ENCODE results near the gene USB1. TPM values are rescaled to one million over a fixed set of nuclear protein-coding genes. Genes with fewer than 3 reads are reported as not detected.

Gene USB1
- total and polyA plus RNA-seq, 2 experiments from 2014 or later: 7.6 to 48.4 TPM

DNA sequence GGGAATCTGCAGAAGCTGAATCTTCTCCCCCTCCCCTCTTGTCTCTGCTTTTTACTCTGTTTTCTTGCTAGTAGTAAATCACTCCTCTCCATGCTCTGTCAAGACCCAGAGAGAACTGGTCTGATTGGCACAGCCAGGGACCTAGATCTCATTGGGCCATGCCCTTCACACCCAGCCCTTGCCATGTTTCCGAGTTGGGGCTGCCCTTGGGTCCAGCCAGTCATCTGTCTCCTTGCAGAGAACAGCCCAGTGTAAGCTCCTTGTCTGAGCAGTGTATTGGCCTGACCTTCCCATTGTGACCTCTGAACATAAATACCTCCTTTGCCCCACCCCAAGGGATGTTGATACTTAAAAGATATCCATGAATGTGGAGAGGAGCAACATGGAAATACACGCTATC, 28.2 kb downstream of the USB1 start:
- Histone ChIP-seq H3K9me2 (ENCODE audit: insufficient read depth) (no peaks in the 10 kb centered on the region), H3K36me3 (ENCODE audit: low read depth) (no peaks in the 10 kb centered on the region), H3K4me3 (no peak overlapping the region), H3K4me2 (ENCODE audit: unreplicated experiment) (no peak overlapping the region), H3K79me2 (ENCODE audit: insufficient read depth) (no peaks in the 10 kb centered on the region), H3F3A (ENCODE audit: insufficient read depth) (no peaks in the 10 kb centered on the region), H3K27me3 (replicated peaks; ENCODE audit: insufficient read depth) (no peaks in the 10 kb centered on the region; the same call in 1 of the 2 replicates), H3K4me1 (ENCODE audit: insufficient read depth) (no peaks in the 10 kb centered on the region), H2AFZ (no peak overlapping the region), H4K20me1 (ENCODE audit: insufficient read depth) (no peaks in the 10 kb centered on the region), H3K9me3 (ENCODE audit: low read depth) (no peaks in the 10 kb centered on the region), H3K27ac (no peak overlapping the region), H3K9ac (no peak overlapping the region)
- DNase-seq: no peak
- TF ChIP-seq EZH2 (IDR thresholded peaks at IDR 0.05; ENCODE audit: insufficient read depth, poor library complexity, severe bottlenecking): no peak
- TF ChIP-seq EZH2phosphoT487 (IDR thresholded peaks at IDR 0.05; ENCODE audit: insufficient read depth, low read depth): no peak
- 63 to 80% methylated on average over 2 of the region's 2 CpGs for WGBS, 2 experiments (ENCODE audit: low coverage in 1 of 2, low lambda C conversion rate in 2 of 2, missing lambda C conversion rate in 2 of 2)
- in situ Hi-C loops (cut with MboI): loop anchor here (10.0 kb wide), 1 partner anchor 285 kb away; no protein-coding TSS in a partner anchor

- TF ChIP-seq EZH2phosphoT487 (IDR thresholded peaks at IDR 0.05; ENCODE audit: insufficient read depth, low read depth) (no peak), EZH2 (IDR thresholded peaks at IDR 0.05; ENCODE audit: insufficient read depth, poor library complexity, severe bottlenecking) (no peak)
- DNase-seq: no peak
- no peaks in the 10 kb centered on the region for H3F3A ChIP-seq (ENCODE audit: insufficient read depth)
- no peak overlapping the region for H3K4me2 ChIP-seq (ENCODE audit: unreplicated experiment)
- H3K27ac ChIP-seq: no peak overlapping the region
- H3K9ac ChIP-seq: no peak overlapping the region
- H3K36me3 ChIP-seq (ENCODE audit: low read depth): no peaks in the 10 kb centered on the region
- WGBS, 2 experiments (ENCODE audit: low coverage in 1 of 2, low lambda C conversion rate in 2 of 2, missing lambda C conversion rate in 2 of 2): 70 to 71% methylated on average over 11 of the region's 11 CpGs
- H3K4me3 ChIP-seq: no peak overlapping the region
- no peaks in the 10 kb centered on the region for H3K9me2 ChIP-seq (ENCODE audit: insufficient read depth)
- H4K20me1 ChIP-seq (ENCODE audit: insufficient read depth): no peaks in the 10 kb centered on the region
- in situ Hi-C loops (cut with MboI): loop anchor here (10.0 kb wide), 1 partner anchor 85 kb away; no protein-coding TSS in a partner anchor
- H2AFZ ChIP-seq: no peak overlapping the region
- H3K4me1 ChIP-seq (ENCODE audit: insufficient read depth): no peaks in the 10 kb centered on the region
- H3K9me3 ChIP-seq (ENCODE audit: low read depth): no peaks in the 10 kb centered on the region
- no peaks in the 10 kb centered on the region; the same call in 1 of the 2 replicates for H3K27me3 ChIP-seq (replicated peaks; ENCODE audit: insufficient read depth)
- H3K79me2 ChIP-seq (ENCODE audit: insufficient read depth): no peaks in the 10 kb centered on the region
Measured at GRCh38 chr16:58030136-58030840, 29.1 kb downstream of the USB1 start.

DNA sequence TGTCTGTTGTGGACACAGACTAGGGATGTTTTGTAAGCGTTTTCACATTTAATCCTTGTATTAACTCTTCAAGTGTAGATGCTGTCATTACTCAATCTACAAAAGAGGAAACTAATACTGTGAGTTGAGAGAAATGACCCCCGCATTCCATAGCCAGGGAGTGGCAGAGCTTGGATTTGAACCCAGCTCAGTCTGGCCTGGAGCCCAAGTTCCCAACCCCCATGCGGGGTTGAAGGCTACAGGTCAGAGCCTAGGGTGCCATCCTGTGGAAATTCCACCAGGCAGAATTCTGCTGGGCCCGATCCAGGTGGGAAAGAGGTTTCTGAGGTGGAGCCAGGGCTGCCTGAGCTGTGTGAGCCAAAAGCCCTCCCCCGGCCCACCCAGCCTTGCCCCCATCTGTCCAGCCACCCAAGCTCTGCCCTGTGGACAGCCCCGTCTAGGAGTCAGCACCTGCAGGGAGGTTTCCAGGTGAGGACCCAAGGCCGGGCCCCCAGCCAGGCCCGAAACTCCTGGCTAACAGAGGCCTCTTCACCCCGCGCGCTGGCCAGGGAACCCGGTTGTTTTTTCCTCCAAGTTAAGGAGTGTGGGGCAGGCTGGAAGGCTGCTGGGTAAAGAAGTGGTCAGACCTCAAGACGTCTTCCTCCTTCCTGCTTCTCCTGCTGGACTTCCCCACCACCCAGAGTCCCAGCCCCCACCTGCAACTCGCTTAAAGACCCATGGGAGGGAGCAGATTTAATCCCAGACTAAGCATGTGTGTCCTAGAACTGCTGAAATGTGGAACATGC, 30.0 kb downstream of the USB1 start:
- no peak overlapping the region for H3K9ac ChIP-seq
- H3K4me1 ChIP-seq (ENCODE audit: insufficient read depth): no peaks in the 10 kb centered on the region
- no peak overlapping the region for H3K27ac ChIP-seq
- in situ Hi-C loops (cut with MboI): loop anchor here (10.0 kb wide), 1 partner anchor 84 kb away; no protein-coding TSS in a partner anchor
- H3K36me3 ChIP-seq (ENCODE audit: low read depth): no peaks in the 10 kb centered on the region
- H3K27me3 ChIP-seq (replicated peaks; ENCODE audit: insufficient read depth): no peaks in the 10 kb centered on the region; the same call in 1 of the 2 replicates
- H3F3A ChIP-seq (ENCODE audit: insufficient read depth): no peaks in the 10 kb centered on the region
- H4K20me1 ChIP-seq (ENCODE audit: insufficient read depth): no peaks in the 10 kb centered on the region
- no peak overlapping the region for H3K4me3 ChIP-seq
- no peak overlapping the region for H2AFZ ChIP-seq
- H3K9me3 ChIP-seq (ENCODE audit: low read depth): no peaks in the 10 kb centered on the region
- H3K79me2 ChIP-seq (ENCODE audit: insufficient read depth): no peaks in the 10 kb centered on the region
- no peaks in the 10 kb centered on the region for H3K9me2 ChIP-seq (ENCODE audit: insufficient read depth)
- TF ChIP-seq EZH2 (IDR thresholded peaks at IDR 0.05; ENCODE audit: insufficient read depth, poor library complexity, severe bottlenecking) (no peak), EZH2phosphoT487 (IDR thresholded peaks at IDR 0.05; ENCODE audit: insufficient read depth, low read depth) (no peak)
- WGBS, 2 experiments (ENCODE audit: low coverage in 1 of 2, low lambda C conversion rate in 2 of 2, missing lambda C conversion rate in 2 of 2): 62% methylated on average over 13 to 14 of the region's 14 CpGs
- H3K4me2 ChIP-seq (ENCODE audit: unreplicated experiment): no peak overlapping the region
- DNase-seq: no peak

DNA sequence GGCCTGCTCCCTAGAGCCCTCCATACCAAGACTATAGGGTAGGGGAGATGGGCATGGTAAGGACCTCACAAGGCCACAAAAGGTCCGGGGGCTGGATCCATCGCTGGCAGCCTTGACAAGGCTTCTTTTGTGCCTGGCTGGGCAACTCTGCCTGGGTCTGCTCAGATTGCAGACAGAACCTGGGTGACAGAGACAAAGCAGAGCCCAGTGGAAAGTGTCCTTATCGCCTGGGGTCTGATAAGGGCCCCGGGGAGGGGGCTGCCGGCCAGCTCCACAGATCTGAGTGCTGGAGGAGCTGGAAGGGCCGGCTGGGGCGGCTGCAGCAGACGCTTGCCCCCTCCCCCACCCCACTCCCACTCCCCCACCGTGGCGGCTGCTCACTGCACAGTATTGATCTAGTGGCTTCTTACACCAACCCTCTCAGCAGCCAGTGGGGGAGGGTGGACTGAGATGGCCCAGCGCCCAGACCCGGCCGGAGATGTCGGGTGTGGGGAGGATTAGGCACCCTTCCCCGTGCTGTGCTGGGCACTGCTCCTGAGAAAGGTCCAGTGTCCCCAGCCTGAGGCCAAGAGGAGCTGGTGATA, 31.6 kb downstream of the USB1 start:
- H3K9me3 ChIP-seq (ENCODE audit: low read depth): no peaks in the 10 kb centered on the region
- H4K20me1 ChIP-seq (ENCODE audit: insufficient read depth): no peaks in the 10 kb centered on the region
- H3F3A ChIP-seq (ENCODE audit: insufficient read depth): no peaks in the 10 kb centered on the region
- TF ChIP-seq EZH2phosphoT487 (IDR thresholded peaks at IDR 0.05; ENCODE audit: insufficient read depth, low read depth) (no peak), EZH2 (IDR thresholded peaks at IDR 0.05; ENCODE audit: insufficient read depth, poor library complexity, severe bottlenecking) (no peak)
- DNase-seq: no peak
- no peak overlapping the region for H3K4me2 ChIP-seq (ENCODE audit: unreplicated experiment)
- in situ Hi-C loops (cut with MboI): loop anchor here (10.0 kb wide), 1 partner anchor 82 kb away; no protein-coding TSS in a partner anchor
- H3K9ac ChIP-seq: no peak overlapping the region
- WGBS, 2 experiments (ENCODE audit: low coverage in 1 of 2, low lambda C conversion rate in 2 of 2, missing lambda C conversion rate in 2 of 2): 34 to 37% methylated on average over 15 of the region's 15 CpGs
- no peaks in the 10 kb centered on the region for H3K27me3 ChIP-seq (replicated peaks; ENCODE audit: insufficient read depth)
- no peak overlapping the region for H3K4me3 ChIP-seq
- H3K36me3 ChIP-seq (ENCODE audit: low read depth): no peaks in the 10 kb centered on the region
- no peak overlapping the region for H2AFZ ChIP-seq
- H3K4me1 ChIP-seq (ENCODE audit: insufficient read depth): no peaks in the 10 kb centered on the region
- no peaks in the 10 kb centered on the region for H3K9me2 ChIP-seq (ENCODE audit: insufficient read depth)
- H3K79me2 ChIP-seq (ENCODE audit: insufficient read depth): no peaks in the 10 kb centered on the region
- no peak overlapping the region for H3K27ac ChIP-seq
